SK-N-SH (cell line): ENCODE results near the gene TC2N. TPM values are rescaled to one million over a fixed set of nuclear protein-coding genes. Genes with fewer than 3 reads are reported as not detected.

ENCODE experiments used
- CTCF ChIA-PET: fragments of 300-600, 350-600 bp; formaldehyde crosslinking; extraction: SDS; loops from one replicate; lab custom pipeline; 2021; lab: Yijun Ruan, JAX
- POLR2A ChIA-PET: fragments of 350-600 bp; sonication (Branson Sonifier 250); formaldehyde crosslinking; extraction: SDS; loops from one replicate; lab custom pipeline; 2020; ENCODE audit warnings: antibody characterized with exemption, inconsistent platforms; lab: Yijun Ruan, JAX
- DNase-seq: peaks from one replicate; pipeline ENCODE4 v3.0.0; 2012
- H2AFZ ChIP-seq: fragments of 200-600 bp; sonication (generic); 2 replicates; pipeline ENCODE4 v1.8.1; 2016; ENCODE audit warnings: antibody characterized with exemption, mild to moderate bottlenecking, low read depth
- H3F3A ChIP-seq: fragments of 200-600 bp; sonication (generic); replicated peaks from 2 replicates; pipeline ENCODE3; 2016; ENCODE audit warnings: antibody characterized with exemption, mild to moderate bottlenecking; ENCODE audit not compliant: insufficient read depth
- H3K27ac ChIP-seq, 2 experiments: fragments of 200-500 bp in 1 of 2; fragments of 200-600 bp in 1 of 2; sonication (Bioruptor generic) in 1 of 2; sonication (generic), shearing (Covaris generic) in 1 of 2; 2 replicates each; pipeline versions ENCODE4 v1.5.1 to v1.6.1; 2014 to 2016; ENCODE audit warnings: low read depth in 2 of 2, inconsistent platforms in 1 of 2, low read length in 1 of 2, mild to moderate bottlenecking in 1 of 2, mixed read lengths in 1 of 2
- H3K27me3 ChIP-seq: fragments of 200-600 bp; sonication (generic), shearing (Covaris generic); 2 replicates; pipeline ENCODE4 v1.6.1; 2016; ENCODE audit warnings: mixed run types; ENCODE audit not compliant: insufficient read depth
- H3K36me3 ChIP-seq, 2 experiments: fragments of 200-500 bp in 1 of 2; fragments of 200-600 bp in 1 of 2; sonication (Bioruptor generic) in 1 of 2; sonication (generic) in 1 of 2; replicated peaks in 1 of 2; 2 replicates each; pipeline versions ENCODE3 to v1.5.1; 2014 to 2016; ENCODE audit warnings: low read length in 1 of 2, mild to moderate bottlenecking in 1 of 2; ENCODE audit not compliant: insufficient read depth in 2 of 2, control insufficient read depth in 1 of 2
- H3K4me1 ChIP-seq, 2 experiments: fragments of 200-500 bp in 1 of 2; fragments of 200-600 bp in 1 of 2; sonication (Bioruptor generic) in 1 of 2; sonication (generic), shearing (Covaris generic) in 1 of 2; 2 replicates each; pipeline versions ENCODE4 v1.5.1 to v1.6.1; 2014 to 2016; ENCODE audit warnings: low read depth in 1 of 2, low read length in 1 of 2, mixed run types in 1 of 2; ENCODE audit not compliant: insufficient read depth in 2 of 2, control insufficient read depth in 1 of 2
- H3K4me2 ChIP-seq: fragments of 200-600 bp; sonication (generic), shearing (Covaris generic); 2 replicates; pipeline ENCODE4 v1.6.1; 2017; ENCODE audit warnings: mixed run types
- H3K4me3 ChIP-seq, 2 experiments: fragments of 200-500 bp in 1 of 2; fragments of 200-600 bp in 1 of 2; sonication (Bioruptor generic) in 1 of 2; sonication (generic), shearing (Covaris generic) in 1 of 2; 2 replicates each; pipeline versions ENCODE4 v1.5.1 to v1.8.1; 2014 to 2016; ENCODE audit warnings: low read depth in 2 of 2, inconsistent platforms in 1 of 2, low read length in 1 of 2, mild to moderate bottlenecking in 1 of 2, mixed read lengths in 1 of 2, moderate library complexity in 1 of 2
- H3K79me2 ChIP-seq: fragments of 200-600 bp; sonication (generic); 2 replicates; pipeline ENCODE4 v1.8.1; 2017; ENCODE audit warnings: mild to moderate bottlenecking; ENCODE audit not compliant: insufficient read depth
- H3K9ac ChIP-seq: fragments of 200-600 bp; sonication (generic); 2 replicates; pipeline ENCODE4 v1.6.1; 2017; ENCODE audit warnings: mixed run types
- H3K9me2 ChIP-seq: fragments of 200-600 bp; sonication (generic); 2 replicates; pipeline ENCODE4 v1.6.1; 2017; ENCODE audit warnings: mixed run types
- H3K9me3 ChIP-seq: fragments of 200-600 bp; sonication (generic); 2 replicates; pipeline ENCODE4 v1.6.1; 2017; ENCODE audit warnings: mixed run types, mild to moderate bottlenecking, moderate library complexity
- H4K20me1 ChIP-seq: fragments of 200-600 bp; sonication (generic); 2 replicates; pipeline ENCODE4 v1.6.1; 2017; ENCODE audit warnings: mild to moderate bottlenecking, mixed run types; ENCODE audit not compliant: insufficient read depth
- EP300 ChIP-seq, 2 experiments: IDR thresholded peaks; 2 replicates each; pipeline versions ENCODE4 v1.4.0 to v1.6.1; 2012; ENCODE audit warnings: borderline replicate concordance in 1 of 2, low read depth in 1 of 2, low read length in 1 of 2
- FOSL2 ChIP-seq: IDR thresholded peaks from 2 replicates; pipeline ENCODE4 v1.4.0; 2012; ENCODE audit warnings: low read depth, mild to moderate bottlenecking, moderate library complexity, borderline replicate concordance
- GATA2 ChIP-seq: sonication (generic); formaldehyde crosslinking; IDR thresholded peaks from 2 replicates; pipeline ENCODE4 v1.5.0; 2020; ENCODE audit warnings: mild to moderate bottlenecking, missing genetic modification reagents
- IRF3 ChIP-seq: fragments of 150-350 bp; IDR thresholded peaks from 2 replicates; pipeline ENCODE4 v1.6.1; 2016; ENCODE audit warnings: mild to moderate bottlenecking, low read depth, low read length
- MXI1 ChIP-seq: IDR thresholded peaks from 2 replicates; pipeline ENCODE4 v1.6.1; 2012; ENCODE audit warnings: mild to moderate bottlenecking, low read depth, low read length, improper control_type of control experiment
- NFIC ChIP-seq: IDR thresholded peaks from 2 replicates; pipeline ENCODE4 v1.4.0; 2012; ENCODE audit warnings: borderline replicate concordance
- PBX3 ChIP-seq: IDR thresholded peaks from 2 replicates; pipeline ENCODE4; 2012
- RAD21 ChIP-seq: IDR thresholded peaks from 2 replicates; pipeline ENCODE4 v1.6.1; 2012; ENCODE audit warnings: mild to moderate bottlenecking, low read length
- RFX5 ChIP-seq: IDR thresholded peaks from 2 replicates; pipeline ENCODE4 v1.6.1; 2012; ENCODE audit warnings: mild to moderate bottlenecking, improper control_type of control experiment, low read length
- SIN3A ChIP-seq: IDR thresholded peaks from 2 replicates; pipeline ENCODE4 v1.6.1; 2012; ENCODE audit warnings: low read depth, mild to moderate bottlenecking, low read length, moderate library complexity, borderline replicate concordance
- SMC3 ChIP-seq: IDR thresholded peaks from 2 replicates; pipeline ENCODE4 v1.6.1; 2012; ENCODE audit warnings: low read depth, low read length, improper control_type of control experiment
- USF1 ChIP-seq: IDR thresholded peaks from 2 replicates; pipeline ENCODE4 v1.4.0; 2012; ENCODE audit warnings: low read depth, borderline replicate concordance
- WGBS: methylation state at CpG from one replicate; pipeline ENCODE4 v1.1.6; 2017; ENCODE audit warnings: low lambda C conversion rate; 5-methylcytosine and 5-hydroxymethylcytosine counted together
- polyA plus RNA-seq, 3 experiments: library from polyadenylated mRNA; depleted of rRNA; stranded (reverse); fragments of >200 nt; gene quantifications; 2 replicates each; pipeline ENCODE4 v1.2.3, GENCODE V29; 2012
- TF ChIP-seq, protein P1 (sequence below): fragments of 200-600 bp; sonication (generic); IDR thresholded peaks from 2 replicates; pipeline ENCODE4 v1.6.1; 2017; ENCODE audit warnings: antibody characterized with exemption, mild to moderate bottlenecking, moderate library complexity

The TC2N gene
- polyA plus RNA-seq, 1 of the 3 experiments (the other 2 are of a cell fraction), result not detected

DNA sequence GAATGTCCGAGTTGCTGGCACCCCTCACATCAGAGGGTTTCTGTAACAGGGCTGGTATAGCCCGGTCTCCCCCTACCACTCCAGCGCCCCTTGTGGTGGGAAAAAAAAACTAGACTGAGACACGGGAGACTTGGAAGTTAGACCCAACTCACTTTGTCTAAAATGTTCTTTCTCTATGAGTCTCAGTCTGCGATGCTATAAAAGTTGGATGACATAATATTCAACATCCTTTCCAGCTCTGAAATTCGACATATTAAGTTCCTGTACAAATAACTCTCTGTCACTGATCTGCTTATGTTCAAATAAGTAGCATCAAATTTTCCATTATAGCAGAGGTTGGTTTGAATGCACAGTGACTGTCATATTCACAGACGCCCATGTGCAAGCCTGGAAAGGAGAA is 25.7 kb upstream of the TC2N start:
- H3K27ac ChIP-seq, result no peak overlapping the region
- H4K20me1 ChIP-seq, result no peaks in the 10 kb centered on the region
- no peak overlapping the region for H3K9ac ChIP-seq
- TF ChIP-seq RAD21 (0 out of 2 replicates have a peak, but pooled peaks have one; percentile 16), SIN3A (no peak), MXI1 (no peak)
- TF ChIP-seq, protein P1, sequence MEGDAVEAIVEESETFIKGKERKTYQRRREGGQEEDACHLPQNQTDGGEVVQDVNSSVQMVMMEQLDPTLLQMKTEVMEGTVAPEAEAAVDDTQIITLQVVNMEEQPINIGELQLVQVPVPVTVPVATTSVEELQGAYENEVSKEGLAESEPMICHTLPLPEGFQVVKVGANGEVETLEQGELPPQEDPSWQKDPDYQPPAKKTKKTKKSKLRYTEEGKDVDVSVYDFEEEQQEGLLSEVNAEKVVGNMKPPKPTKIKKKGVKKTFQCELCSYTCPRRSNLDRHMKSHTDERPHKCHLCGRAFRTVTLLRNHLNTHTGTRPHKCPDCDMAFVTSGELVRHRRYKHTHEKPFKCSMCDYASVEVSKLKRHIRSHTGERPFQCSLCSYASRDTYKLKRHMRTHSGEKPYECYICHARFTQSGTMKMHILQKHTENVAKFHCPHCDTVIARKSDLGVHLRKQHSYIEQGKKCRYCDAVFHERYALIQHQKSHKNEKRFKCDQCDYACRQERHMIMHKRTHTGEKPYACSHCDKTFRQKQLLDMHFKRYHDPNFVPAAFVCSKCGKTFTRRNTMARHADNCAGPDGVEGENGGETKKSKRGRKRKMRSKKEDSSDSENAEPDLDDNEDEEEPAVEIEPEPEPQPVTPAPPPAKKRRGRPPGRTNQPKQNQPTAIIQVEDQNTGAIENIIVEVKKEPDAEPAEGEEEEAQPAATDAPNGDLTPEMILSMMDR, result peak; percentile 62
- TF ChIP-seq, all 33 proteins: peak for 2
- Histone ChIP-seq H3K4me2 (no peak overlapping the region), H3F3A (no peaks in the 10 kb centered on the region), H2AFZ (no peak overlapping the region), H3K9me3 (no peaks in the 10 kb centered on the region), H3K27me3 (no peaks in the 10 kb centered on the region), H3K4me3 (no peak overlapping the region; a peak in 1 of 4 replicates), H3K9me2 (no peaks in the 10 kb centered on the region), H3K79me2 (no peaks in the 10 kb centered on the region), H3K4me1 (no peaks in the 10 kb centered on the region), H3K36me3 (peaks cover 8 to 38% of the 10 kb centered on the region in 2 experiments)
- DNase-seq, result peak; percentile 58
- 27% methylated on average over 7 of the region's 7 CpGs for WGBS
- ChIA-PET CTCF (interaction anchor here (0.8 to 2.1 kb wide), 9 partner anchors 9 to 57 kb away, joined by 3 to 6 read pairs (median 3); no protein-coding TSS in a partner anchor), POLR2A (no interaction called here)

DNA sequence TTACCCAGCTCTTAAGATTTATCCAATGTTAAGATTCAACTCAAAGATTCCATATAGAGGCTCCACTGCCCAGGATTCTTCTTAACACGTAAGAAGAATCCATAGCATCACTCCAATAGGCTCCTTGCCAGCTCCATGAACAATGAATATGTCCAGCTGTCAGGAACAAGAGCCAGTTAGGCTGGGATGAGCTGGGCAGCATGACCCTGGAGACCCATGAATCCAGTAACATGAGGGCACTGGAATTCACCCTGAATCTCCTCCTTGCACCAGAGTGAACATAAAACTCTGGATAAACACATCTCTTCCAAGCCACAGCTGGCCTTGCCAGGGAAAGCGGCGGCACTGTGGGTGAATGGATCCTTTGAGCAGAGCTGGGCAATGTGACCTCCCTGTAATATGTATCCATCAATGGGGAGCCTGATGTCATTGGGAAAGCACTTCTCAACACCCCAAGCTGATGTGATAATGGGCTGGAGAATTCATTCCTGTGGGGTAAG is 24.4 kb upstream of the TC2N start:
- H3K4me3 ChIP-seq, result no peak overlapping the region
- peaks cover 8 to 43% of the 10 kb centered on the region in 2 experiments for H3K36me3 ChIP-seq
- no peaks in the 10 kb centered on the region for H3K27me3 ChIP-seq
- ChIA-PET CTCF (interaction anchor here (0.6 to 2.1 kb wide), 3 partner anchors 9 to 20 kb away, joined by 3 to 6 read pairs (median 4); no protein-coding TSS in a partner anchor), POLR2A (no interaction called here)
- DNase-seq, result no peak
- H3K9me2 ChIP-seq, result no peaks in the 10 kb centered on the region
- no peak overlapping the region for H3K4me2 ChIP-seq
- H3K79me2 ChIP-seq, result no peaks in the 10 kb centered on the region
- TF ChIP-seq FOSL2 (no peak), RFX5 (no peak), USF1 (no peak), IRF3 (no peak), SMC3 (no peak), NFIC (no peak), EP300 (IDR thresholded peaks at IDR 0.05; ENCODE audit: borderline replicate concordance in 1 of 2, low read depth in 1 of 2, low read length in 1 of 2) (no peak), SIN3A (no peak), PBX3 (no peak), GATA2 (CRISPR knock-in tag) (no peak)
- TF ChIP-seq, protein P1, result no peak
- WGBS, result 67% methylated on average over 3 of the region's 3 CpGs
- H3K4me1 ChIP-seq, result no peaks in the 10 kb centered on the region
- no peaks in the 10 kb centered on the region for H3F3A ChIP-seq
- H4K20me1 ChIP-seq, result no peaks in the 10 kb centered on the region
- H2AFZ ChIP-seq, result no peak overlapping the region
- H3K27ac ChIP-seq, result no peak overlapping the region
- no peaks in the 10 kb centered on the region for H3K9me3 ChIP-seq
- no peak overlapping the region for H3K9ac ChIP-seq
